PC-3 (cell line): ENCODE results near the gene TGM2. TPM values are rescaled to one million over a fixed set of nuclear protein-coding genes. Genes with fewer than 3 reads are reported as not detected.

Experiments
- ATAC-seq: fragments of 200-7000 bp; cut with Tn5 transposase; 2 replicates; pipeline ENCODE4 v1.9.1; 2020; ENCODE audit warnings: mild to moderate bottlenecking, moderate library complexity
- BruUV-seq: library from RNA; stranded (reverse); fragments of 400-500 nt; replicated peaks from 2 replicates; lab custom pipeline; 2021; lab: Mats Ljungman, UMichigan
- CTCF ChIA-PET: fragments of 300-600 bp; sonication (Branson Sonifier 250); formaldehyde crosslinking; loops from one replicate; lab custom pipeline; 2022; ENCODE audit warnings: antibody characterized with exemption; lab: Charles Lee
- POLR2A ChIA-PET: fragments of 300-600 bp; sonication (Branson Sonifier 250); formaldehyde crosslinking; loops from one replicate; lab custom pipeline; 2022; ENCODE audit warnings: antibody characterized with exemption; ENCODE audit not compliant: unreplicated experiment; lab: Charles Lee
- DNase-seq: peaks from one replicate; pipeline ENCODE4 v3.0.0-alpha.2; 2015
- H2AFZ ChIP-seq: fragments of 300-600 bp; sonication (generic); 2 replicates; pipeline ENCODE4 v1.6.0; 2016; ENCODE audit warnings: antibody characterized with exemption, low read length
- H3F3A ChIP-seq: fragments of 300-600 bp; sonication (generic); one replicate; pipeline ENCODE4 v1.6.0; 2017; ENCODE audit warnings: antibody characterized with exemption, low read length, control low read depth, mild to moderate bottlenecking; ENCODE audit not compliant: unreplicated experiment
- H3K27ac ChIP-seq: fragments of 300-600 bp; sonication (generic); 2 replicates; pipeline ENCODE4 v1.5.1; 2016; ENCODE audit warnings: mild to moderate bottlenecking, low read length
- H3K27me3 ChIP-seq: fragments of 300-600 bp; sonication (generic); 2 replicates; pipeline ENCODE4 v1.6.1; 2016; ENCODE audit warnings: low read length, mixed read lengths
- H3K36me3 ChIP-seq: fragments of 300-600 bp; sonication (generic); 2 replicates; pipeline ENCODE4 v1.6.1; 2016; ENCODE audit warnings: low read depth, mixed run types, low read length, mixed read lengths
- H3K4me1 ChIP-seq: fragments of 300-600 bp; sonication (generic); 2 replicates; pipeline ENCODE4 v1.5.1; 2016; ENCODE audit warnings: low read length; ENCODE audit not compliant: insufficient read depth
- H3K4me2 ChIP-seq: fragments of 300-600 bp; sonication (generic); 2 replicates; pipeline ENCODE4 v1.6.0; 2016; ENCODE audit warnings: low read length
- H3K4me3 ChIP-seq: fragments of 300-600 bp; sonication (generic); 2 replicates; pipeline ENCODE4 v1.5.1; 2016; ENCODE audit warnings: mild to moderate bottlenecking, low read length, mixed read lengths
- H3K79me2 ChIP-seq: fragments of 300-600 bp; sonication (generic); 2 replicates; pipeline ENCODE4 v1.6.1; 2017; ENCODE audit warnings: low read length, mixed read lengths
- H3K9ac ChIP-seq: fragments of 300-600 bp; sonication (generic); 2 replicates; pipeline ENCODE4 v1.6.0; 2016; ENCODE audit warnings: mild to moderate bottlenecking, low read length
- H3K9me2 ChIP-seq: fragments of 300-600 bp; sonication (generic); replicated peaks from 2 replicates; pipeline ENCODE4 v1.6.1; 2016; ENCODE audit warnings: mixed run types, low read length, mixed read lengths
- H3K9me3 ChIP-seq: fragments of 300-600 bp; sonication (generic); 2 replicates; pipeline ENCODE4 v1.6.1; 2016; ENCODE audit warnings: low read length, mixed read lengths
- H4K20me1 ChIP-seq: fragments of 300-600 bp; sonication (generic); 2 replicates; pipeline ENCODE4 v1.6.1; 2016; ENCODE audit warnings: low read length, mixed read lengths
- CTCF ChIP-seq: fragments of 300-600 bp; sonication (generic); conservative IDR thresholded peaks from 2 replicates; pipeline ENCODE4 v1.5.1; 2017; ENCODE audit warnings: antibody characterized with exemption, low read depth, mild to moderate bottlenecking, low read length
- EZH2 ChIP-seq: fragments of 300-600 bp; sonication (generic); IDR thresholded peaks from one replicate; pipeline ENCODE4 v1.6.1; 2017; ENCODE audit warnings: antibody characterized with exemption, mild to moderate bottlenecking, low read length; ENCODE audit not compliant: unreplicated experiment
- EZH2phosphoT487 ChIP-seq: fragments of 300-600 bp; sonication (generic); IDR thresholded peaks from 2 replicates; pipeline ENCODE4 v1.6.1; 2018; ENCODE audit warnings: mild to moderate bottlenecking, antibody characterized with exemption, low read length, borderline replicate concordance
- intact Hi-C: fragments of 100-400 bp; cut with micrococcal nuclease; formaldehyde crosslinking; loops from 2 replicates; pipeline ENCODE4 v1.9.0; 2023
- total RNA-seq: library from RNA; depleted of rRNA; stranded (reverse); fragments of >200 nt; gene quantifications from 2 replicates; pipeline ENCODE4 v1.2.3, GENCODE V29; 2014

The TGM2 gene
- total RNA-seq, 1 experiment from 2014 or later, result 583 TPM

- DNase-seq (peak; percentile 69), ATAC-seq (peak; percentile 26)
- H2AFZ ChIP-seq, result no peak overlapping the region
- H3K4me2 ChIP-seq, result peak overlapping the region; percentile 42; the same call in 1 of the 2 replicates
- no peaks in the 10 kb centered on the region for H3K27me3 ChIP-seq
- TF ChIP-seq CTCF (no peak), EZH2 (no peak), EZH2phosphoT487 (no peak)
- H3K36me3 ChIP-seq, result peaks cover 57% of the 10 kb centered on the region
- intact Hi-C loops, result no loop called here
- peak overlapping the region; percentile 95 for H3K27ac ChIP-seq
- no TSS peak for BruUV-seq
- ChIA-PET CTCF (no interaction called here), POLR2A (no interaction called here)
- H3K9me2 ChIP-seq, result no peaks in the 10 kb centered on the region
- no peaks in the 10 kb centered on the region for H4K20me1 ChIP-seq
- peaks cover 23% of the 10 kb centered on the region for H3F3A ChIP-seq
- no peak overlapping the region for H3K4me3 ChIP-seq
- peaks cover 29% of the 10 kb centered on the region for H3K4me1 ChIP-seq
- H3K79me2 ChIP-seq, result no peaks in the 10 kb centered on the region
- H3K9me3 ChIP-seq, result no peaks in the 10 kb centered on the region
- peak overlapping the region; percentile 79 for H3K9ac ChIP-seq
These were observed 21.8 kb downstream of the TGM2 start for GRCh38 chr20:38143238-38143645.

- Histone ChIP-seq H3K4me3 (no peak overlapping the region), H3K4me2 (no peak overlapping the region), H3K9ac (no peak overlapping the region), H3K27ac (no peak overlapping the region), H3K9me3 (no peaks in the 10 kb centered on the region), H3K9me2 (no peaks in the 10 kb centered on the region), H3K36me3 (peaks cover 57% of the 10 kb centered on the region), H3K27me3 (no peaks in the 10 kb centered on the region), H3F3A (peaks cover 20% of the 10 kb centered on the region), H4K20me1 (no peaks in the 10 kb centered on the region), H3K4me1 (peaks cover 29% of the 10 kb centered on the region), H2AFZ (no peak overlapping the region), H3K79me2 (no peaks in the 10 kb centered on the region)
- CTCF ChIA-PET, result no interaction called here
- TF ChIP-seq EZH2phosphoT487 (no peak), EZH2 (no peak), CTCF (no peak)
- POLR2A ChIA-PET, result no interaction called here
- intact Hi-C loops, result no loop called here
- no TSS peak for BruUV-seq
- DNase-seq, result no peak
- no peak for ATAC-seq
These were observed 23.1 kb downstream of the TGM2 start for GRCh38 chr20:38141889-38142494.

GRCh38 chr20:38141204-38141888, 23.7 kb downstream of the TGM2 start:
- no peak overlapping the region for H3K4me2 ChIP-seq
- BruUV-seq, result no TSS peak
- DNase-seq, result no peak
- H3K9me2 ChIP-seq, result no peaks in the 10 kb centered on the region
- intact Hi-C loops, result no loop called here
- ChIA-PET POLR2A (no interaction called here), CTCF (no interaction called here)
- no peak overlapping the region for H3K9ac ChIP-seq
- H3K4me3 ChIP-seq, result no peak overlapping the region
- H3K27ac ChIP-seq, result no peak overlapping the region
- H4K20me1 ChIP-seq, result no peaks in the 10 kb centered on the region
- no peak for ATAC-seq
- no peak for TF ChIP-seq EZH2phosphoT487
- TF ChIP-seq EZH2, result no peak
- TF ChIP-seq CTCF, result no peak
- no peak overlapping the region for H2AFZ ChIP-seq
- H3F3A ChIP-seq, result peaks cover 19% of the 10 kb centered on the region
- no peaks in the 10 kb centered on the region for H3K27me3 ChIP-seq
- peaks cover 29% of the 10 kb centered on the region for H3K4me1 ChIP-seq
- no peaks in the 10 kb centered on the region for H3K9me3 ChIP-seq
- no peaks in the 10 kb centered on the region for H3K79me2 ChIP-seq
- H3K36me3 ChIP-seq, result peaks cover 60% of the 10 kb centered on the region
